AG04449 (cell line): ENCODE measurements around the gene KRABD2.
A peak's percentile ranks its signal among the peaks of the same experiment; 100 is the strongest.
"Not testable (repeated sequence)": the region's sequence is repeated elsewhere in the genome, so short reads cannot be mapped to it uniquely, and the experiment has no call there.

Source experiments
- CTCF ChIA-PET: fragments of 350-600 bp; formaldehyde crosslinking; extraction: SDS; loops from one replicate; lab custom pipeline; 2021; ENCODE audit warnings: antibody characterized with exemption; lab: Yijun Ruan, JAX
- POLR2A ChIA-PET: fragments of 400-600, 350-600 bp; formaldehyde crosslinking; extraction: SDS; loops from one replicate; lab custom pipeline; 2020; ENCODE audit warnings: antibody characterized with exemption, inconsistent platforms; lab: Yijun Ruan, JAX
- DNase-seq: peaks from one replicate; pipeline ENCODE4 v3.0.0-alpha.2; 2010; ENCODE audit warnings: low read depth, low spot score
- H3K4me3 ChIP-seq: 2 replicates; pipeline ENCODE4 v1.5.1; 2011; ENCODE audit warnings: low read depth, mild to moderate bottlenecking, control low read depth, low read length
- CTCF ChIP-seq: IDR thresholded peaks from one replicate; pipeline ENCODE4 v1.5.1; 2011; ENCODE audit warnings: mild to moderate bottlenecking, moderate library complexity, low read length, control low read depth, inconsistent platforms; ENCODE audit not compliant: insufficient read depth; ENCODE audit errors: missing control alignments

Gene KRABD2

GRCh38 chr17:8380049-8380448, 3.5 kb upstream of the KRABD2 start:
- TF ChIP-seq CTCF: no peak
- DNase-seq: no peak
- H3K4me3 ChIP-seq: no peak overlapping the region
- CTCF ChIA-PET: interaction anchor here (1.1 kb wide), 1 partner anchor 57 kb away, joined by 3 read pairs; no protein-coding TSS in a partner anchor
- POLR2A ChIA-PET: no interaction called here

GRCh38 chr17:8378117-8378516, 1.6 kb upstream of the KRABD2 start:
- not testable (repeated sequence) for H3K4me3 ChIP-seq, DNase-seq
- POLR2A ChIA-PET: interaction anchor here (0.7 to 1.0 kb wide), 2 partner anchors 18 to 57 kb away, joined by 3 read pairs; partner anchors contain the start of gene NDEL1
- CTCF ChIA-PET: interaction anchor here (1.6 to 1.9 kb wide), 5 partner anchors 9 to 318 kb away, joined by 3 to 9 read pairs (median 4); no protein-coding TSS in a partner anchor

GRCh38 chr17:8377422-8377821, 918 bp upstream of the KRABD2 start:
- POLR2A ChIA-PET: interaction anchor here (0.7 to 1.0 kb wide), 2 partner anchors 17 to 58 kb away, joined by 3 read pairs; partner anchors contain the start of gene NDEL1

GRCh38 chr17:8375738-8376259, 705 bp downstream of the KRABD2 start:
- POLR2A ChIA-PET: interaction anchor here (0.7 to 2.2 kb wide), 3 partner anchors 14 to 150 kb away, joined by 3 to 7 read pairs (median 3); partner anchors contain the start of gene RANGRF

More at GRCh38 chr17:8377422-8377821, 918 bp upstream of the KRABD2 start:
- CTCF ChIA-PET: interaction anchor here (0.6 to 3.0 kb wide), 18 partner anchors 10 to 409 kb away, joined by 3 to 23 read pairs (median 4); partner anchors contain the start of gene SLC25A35
- DNase-seq: no peak
- no peak for TF ChIP-seq CTCF
- no peak overlapping the region for H3K4me3 ChIP-seq

GRCh38 chr17:8373856-8374255, 2.6 kb downstream of the KRABD2 start:
- POLR2A ChIA-PET, CTCF ChIA-PET, DNase-seq, H3K4me3 ChIP-seq: not testable (repeated sequence)

More at GRCh38 chr17:8375738-8376259, 705 bp downstream of the KRABD2 start:
- CTCF ChIA-PET: interaction anchor here (0.6 to 3.0 kb wide), 11 partner anchors 8 to 410 kb away, joined by 3 to 23 read pairs (median 4); no protein-coding TSS in a partner anchor
- peak overlapping the region; percentile 83 for H3K4me3 ChIP-seq
- DNase-seq: no peak
- no peak for TF ChIP-seq CTCF

GRCh38 chr17:8372422-8372821, 4.1 kb downstream of the KRABD2 start:
- TF ChIP-seq CTCF: no peak
- CTCF ChIA-PET: no interaction called here
- POLR2A ChIA-PET: no interaction called here

GRCh38 chr17:8371786-8372185, 4.7 kb downstream of the KRABD2 start:
- no peak for DNase-seq
- ChIA-PET CTCF (interaction anchor here (2.7 kb wide), 1 partner anchor 11 kb away, joined by 18 read pairs; the partner anchor contains the start of gene RPL26), POLR2A (no interaction called here)
- no peak for TF ChIP-seq CTCF
- no peak overlapping the region for H3K4me3 ChIP-seq

More at GRCh38 chr17:8372422-8372821, 4.1 kb downstream of the KRABD2 start:
- no peak overlapping the region for H3K4me3 ChIP-seq
- DNase-seq: no peak
